Neural cell (in vitro differentiated cells): Measurements from ENCODE around the gene CRHR1. TPM values are rescaled to one million over a fixed set of nuclear protein-coding genes. Genes with fewer than 3 reads are reported as not detected.

Experiments
- H2AFZ ChIP-seq: fragments of 200-600, 300-800 bp; sonication (generic), shearing (Covaris generic); 2 replicates; pipeline ENCODE4 v1.6.0; 2014; ENCODE audit warnings: low read depth, mild to moderate bottlenecking, antibody characterized with exemption, low read length, moderate library complexity
- H3F3A ChIP-seq: fragments of 200-600 bp; shearing (Covaris generic); 2 replicates; pipeline ENCODE4 v1.6.1; 2016; ENCODE audit warnings: mild to moderate bottlenecking, moderate library complexity, mixed read lengths, antibody characterized with exemption, low read length; ENCODE audit not compliant: insufficient read depth, poor library complexity, severe bottlenecking
- H3K27ac ChIP-seq: fragments of 200-600, 300-800 bp; sonication (generic), shearing (Covaris generic); 2 replicates; pipeline ENCODE4 v1.5.1; 2014; ENCODE audit warnings: mild to moderate bottlenecking, low read length, moderate library complexity
- H3K27me3 ChIP-seq: fragments of 300-800, 200-600 bp; sonication (generic), shearing (Covaris generic); 2 replicates; pipeline ENCODE4 v1.6.0; 2014; ENCODE audit warnings: mild to moderate bottlenecking, low read depth, low read length, moderate library complexity; ENCODE audit not compliant: insufficient read depth
- H3K36me3 ChIP-seq: fragments of 300-800, 200-600 bp; sonication (generic), shearing (Covaris generic); 2 replicates; pipeline ENCODE4 v1.5.1; 2014; ENCODE audit warnings: mild to moderate bottlenecking, antibody characterized with exemption, low read length, moderate library complexity; ENCODE audit not compliant: insufficient read depth
- H3K4me2 ChIP-seq: fragments of 300-800, 200-600 bp; sonication (generic), shearing (Covaris generic); 2 replicates; pipeline ENCODE4 v1.6.0; 2014; ENCODE audit warnings: mild to moderate bottlenecking, low read length
- H3K4me3 ChIP-seq: fragments of 300-800, 200-600 bp; sonication (generic), shearing (Covaris generic); 2 replicates; pipeline ENCODE4 v1.5.1; 2014; ENCODE audit warnings: mild to moderate bottlenecking, low read length, moderate library complexity
- H3K79me2 ChIP-seq: fragments of 200-600 bp; shearing (Covaris generic); replicated peaks from 2 replicates; pipeline ENCODE4 v1.6.0; 2014; ENCODE audit warnings: mild to moderate bottlenecking, low read length, moderate library complexity; ENCODE audit not compliant: insufficient read depth
- H3K9ac ChIP-seq: fragments of 300-800, 200-600 bp; sonication (generic), shearing (Covaris generic); 2 replicates; pipeline ENCODE4 v1.6.1; 2016; ENCODE audit warnings: mild to moderate bottlenecking, low read length, mixed read lengths
- H3K9me2 ChIP-seq: fragments of 200-600 bp; shearing (Covaris generic); 2 replicates; pipeline ENCODE4 v1.6.1; 2016; ENCODE audit warnings: mild to moderate bottlenecking, low read length, mixed read lengths; ENCODE audit not compliant: insufficient read depth
- H3K9me3 ChIP-seq: fragments of 200-600, 300-800 bp; sonication (generic), shearing (Covaris generic); 2 replicates; pipeline ENCODE4 v1.6.1; 2016; ENCODE audit warnings: mild to moderate bottlenecking, mixed run types, low read length, moderate library complexity, mixed read lengths
- H4K20me1 ChIP-seq: fragments of 200-600 bp; shearing (Covaris generic); 2 replicates; pipeline ENCODE4 v1.6.1; 2016; ENCODE audit warnings: mild to moderate bottlenecking, mixed run types; ENCODE audit not compliant: insufficient read depth
- EP300 ChIP-seq: fragments of 450-650 bp; conservative IDR thresholded peaks from 2 replicates; pipeline ENCODE4 v1.6.1; 2014; ENCODE audit warnings: antibody characterized with exemption, mild to moderate bottlenecking, moderate library complexity; ENCODE audit not compliant: poor library complexity, severe bottlenecking
- EZH2 ChIP-seq: fragments of 200-600, 300-800 bp; shearing (Covaris generic), sonication (generic); IDR thresholded peaks from 2 replicates; pipeline ENCODE4 v1.6.1; 2014; ENCODE audit warnings: antibody characterized with exemption, low read length, borderline replicate concordance, mild to moderate bottlenecking; ENCODE audit not compliant: insufficient read depth, poor library complexity, severe bottlenecking
- MXI1 ChIP-seq: fragments of 450-650 bp; conservative IDR thresholded peaks from 2 replicates; pipeline ENCODE4 v1.6.1; 2014; ENCODE audit warnings: antibody characterized with exemption, mild to moderate bottlenecking; ENCODE audit not compliant: poor library complexity, severe bottlenecking
- POLR2AphosphoS5 ChIP-seq: IDR thresholded peaks from 2 replicates; pipeline ENCODE4 v1.6.1; 2012
- RAD21 ChIP-seq: fragments of 450-650 bp; conservative IDR thresholded peaks from 2 replicates; pipeline ENCODE4 v1.6.1; 2014; ENCODE audit warnings: antibody characterized with exemption, mild to moderate bottlenecking, moderate library complexity
- SMC3 ChIP-seq: fragments of 450-650 bp; conservative IDR thresholded peaks from 2 replicates; pipeline ENCODE4 v1.6.1; 2014; ENCODE audit warnings: antibody characterized with exemption, mild to moderate bottlenecking, moderate library complexity; ENCODE audit not compliant: poor library complexity
- TAF1 ChIP-seq: IDR thresholded peaks from 2 replicates; pipeline ENCODE4 v1.6.1; 2012; ENCODE audit warnings: low read depth
- polyA plus RNA-seq: library from polyadenylated mRNA; depleted of rRNA; stranded (reverse); fragments of >200 nt; gene quantifications from 2 replicates; pipeline ENCODE4 v1.2.3, GENCODE V29; 2014
- TF ChIP-seq, protein P1 (sequence below): IDR thresholded peaks from 2 replicates; pipeline ENCODE4 v1.6.1; 2012; ENCODE audit warnings: borderline replicate concordance
- TF ChIP-seq, protein P2 (sequence below): fragments of 450-650 bp; IDR thresholded peaks from 2 replicates; pipeline ENCODE4 v1.5.1; 2014; ENCODE audit warnings: antibody characterized with exemption, mild to moderate bottlenecking, moderate library complexity; ENCODE audit not compliant: poor library complexity, severe bottlenecking

CRHR1 gene
- polyA plus RNA-seq, 1 donor from 2014 or later = 4.5 TPM

DNA sequence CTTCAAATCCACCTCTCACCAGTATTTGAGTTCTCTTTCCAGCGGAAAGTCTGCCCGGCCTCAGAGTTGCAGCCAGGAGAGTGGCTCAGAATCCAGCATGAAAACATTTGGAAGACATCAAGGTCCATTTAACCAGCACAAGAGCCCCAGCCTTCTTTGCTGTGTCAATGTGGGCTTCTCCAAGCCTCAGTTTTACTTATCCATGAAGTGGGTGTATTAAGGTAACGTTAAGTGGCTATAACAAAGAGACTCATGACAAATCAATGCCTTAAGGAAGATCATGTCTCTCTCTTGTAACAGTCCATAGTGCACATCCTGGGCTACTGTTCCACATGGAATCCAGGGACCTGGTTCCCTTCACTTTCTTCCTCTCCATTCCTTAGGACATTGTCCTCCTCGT lies 59.6 kb downstream of the CRHR1 start:
- Histone ChIP-seq H3K9me2 (no peaks in the 10 kb centered on the region), H2AFZ (no peak overlapping the region), H3K4me3 (no peak overlapping the region), H3K9ac (no peak overlapping the region), H4K20me1 (no peaks in the 10 kb centered on the region), H3K27ac (no peak overlapping the region), H3K9me3 (no peaks in the 10 kb centered on the region), H3K4me2 (no peak overlapping the region), H3K79me2 (no peaks in the 10 kb centered on the region), H3K36me3 (no peaks in the 10 kb centered on the region), H3K27me3 (no peaks in the 10 kb centered on the region), H3F3A (no peaks in the 10 kb centered on the region)
- TF ChIP-seq SMC3 = no peak
- no peak for TF ChIP-seq POLR2AphosphoS5
- TF ChIP-seq, protein P1, sequence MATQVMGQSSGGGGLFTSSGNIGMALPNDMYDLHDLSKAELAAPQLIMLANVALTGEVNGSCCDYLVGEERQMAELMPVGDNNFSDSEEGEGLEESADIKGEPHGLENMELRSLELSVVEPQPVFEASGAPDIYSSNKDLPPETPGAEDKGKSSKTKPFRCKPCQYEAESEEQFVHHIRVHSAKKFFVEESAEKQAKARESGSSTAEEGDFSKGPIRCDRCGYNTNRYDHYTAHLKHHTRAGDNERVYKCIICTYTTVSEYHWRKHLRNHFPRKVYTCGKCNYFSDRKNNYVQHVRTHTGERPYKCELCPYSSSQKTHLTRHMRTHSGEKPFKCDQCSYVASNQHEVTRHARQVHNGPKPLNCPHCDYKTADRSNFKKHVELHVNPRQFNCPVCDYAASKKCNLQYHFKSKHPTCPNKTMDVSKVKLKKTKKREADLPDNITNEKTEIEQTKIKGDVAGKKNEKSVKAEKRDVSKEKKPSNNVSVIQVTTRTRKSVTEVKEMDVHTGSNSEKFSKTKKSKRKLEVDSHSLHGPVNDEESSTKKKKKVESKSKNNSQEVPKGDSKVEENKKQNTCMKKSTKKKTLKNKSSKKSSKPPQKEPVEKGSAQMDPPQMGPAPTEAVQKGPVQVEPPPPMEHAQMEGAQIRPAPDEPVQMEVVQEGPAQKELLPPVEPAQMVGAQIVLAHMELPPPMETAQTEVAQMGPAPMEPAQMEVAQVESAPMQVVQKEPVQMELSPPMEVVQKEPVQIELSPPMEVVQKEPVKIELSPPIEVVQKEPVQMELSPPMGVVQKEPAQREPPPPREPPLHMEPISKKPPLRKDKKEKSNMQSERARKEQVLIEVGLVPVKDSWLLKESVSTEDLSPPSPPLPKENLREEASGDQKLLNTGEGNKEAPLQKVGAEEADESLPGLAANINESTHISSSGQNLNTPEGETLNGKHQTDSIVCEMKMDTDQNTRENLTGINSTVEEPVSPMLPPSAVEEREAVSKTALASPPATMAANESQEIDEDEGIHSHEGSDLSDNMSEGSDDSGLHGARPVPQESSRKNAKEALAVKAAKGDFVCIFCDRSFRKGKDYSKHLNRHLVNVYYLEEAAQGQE = no peak
- TF ChIP-seq EZH2 = no peak
- TF ChIP-seq EP300 = no peak
- no peak for TF ChIP-seq RAD21
- TF ChIP-seq, protein P2, sequence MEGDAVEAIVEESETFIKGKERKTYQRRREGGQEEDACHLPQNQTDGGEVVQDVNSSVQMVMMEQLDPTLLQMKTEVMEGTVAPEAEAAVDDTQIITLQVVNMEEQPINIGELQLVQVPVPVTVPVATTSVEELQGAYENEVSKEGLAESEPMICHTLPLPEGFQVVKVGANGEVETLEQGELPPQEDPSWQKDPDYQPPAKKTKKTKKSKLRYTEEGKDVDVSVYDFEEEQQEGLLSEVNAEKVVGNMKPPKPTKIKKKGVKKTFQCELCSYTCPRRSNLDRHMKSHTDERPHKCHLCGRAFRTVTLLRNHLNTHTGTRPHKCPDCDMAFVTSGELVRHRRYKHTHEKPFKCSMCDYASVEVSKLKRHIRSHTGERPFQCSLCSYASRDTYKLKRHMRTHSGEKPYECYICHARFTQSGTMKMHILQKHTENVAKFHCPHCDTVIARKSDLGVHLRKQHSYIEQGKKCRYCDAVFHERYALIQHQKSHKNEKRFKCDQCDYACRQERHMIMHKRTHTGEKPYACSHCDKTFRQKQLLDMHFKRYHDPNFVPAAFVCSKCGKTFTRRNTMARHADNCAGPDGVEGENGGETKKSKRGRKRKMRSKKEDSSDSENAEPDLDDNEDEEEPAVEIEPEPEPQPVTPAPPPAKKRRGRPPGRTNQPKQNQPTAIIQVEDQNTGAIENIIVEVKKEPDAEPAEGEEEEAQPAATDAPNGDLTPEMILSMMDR = no peak
- TF ChIP-seq MXI1 = no peak
- no peak for TF ChIP-seq TAF1

DNA sequence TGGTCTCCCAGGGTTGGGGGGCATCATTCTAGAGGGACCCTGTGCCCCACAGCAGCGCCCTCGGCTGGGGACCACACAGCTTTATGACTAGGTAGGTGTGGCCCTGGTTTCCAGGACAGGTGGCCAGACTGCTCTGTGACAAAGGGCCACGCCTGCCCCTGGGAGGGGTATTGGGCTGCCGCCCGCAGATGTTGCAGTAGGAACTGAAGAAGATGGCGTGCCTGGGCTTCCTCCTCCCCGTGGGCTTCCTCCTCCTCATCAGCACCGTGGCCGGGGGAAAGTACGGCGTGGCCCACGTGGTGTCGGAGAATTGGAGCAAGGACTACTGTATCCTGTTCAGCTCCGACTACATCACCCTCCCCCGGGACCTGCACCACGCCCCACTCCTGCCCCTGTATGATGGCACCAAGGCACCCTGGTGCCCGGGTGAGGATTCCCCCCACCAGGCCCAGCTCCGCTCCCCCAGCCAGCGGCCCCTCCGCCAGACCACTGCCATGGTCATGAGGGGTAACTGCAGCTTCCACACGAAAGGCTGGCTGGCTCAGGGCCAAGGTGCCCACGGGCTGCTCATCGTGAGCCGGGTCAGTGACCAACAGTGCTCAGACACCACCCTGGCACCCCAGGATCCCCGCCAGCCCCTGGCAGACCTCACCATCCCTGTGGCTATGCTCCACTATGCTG lies 60.7 kb downstream of the CRHR1 start, which contains the start of gene SPPL2C:
Gene SPPL2C (plus strand): TSS at position 187 of the 681 bp plus-strand sequence. CDS start 26 bp downstream, at position 213.
- H3K27ac ChIP-seq = no peak within 1 kb of the TSS
- no peaks in the 10 kb centered on the region for H3K79me2 ChIP-seq
- H3F3A ChIP-seq = no peaks in the 10 kb centered on the region
- no peak within 1 kb of the TSS for H3K4me2 ChIP-seq
- H3K27me3 ChIP-seq = no peaks in the 10 kb centered on the region
- no peaks in the 10 kb centered on the region for H3K9me2 ChIP-seq
- no peaks in the 10 kb centered on the region for H3K36me3 ChIP-seq
- H4K20me1 ChIP-seq = no peaks in the 10 kb centered on the region
- no peak for TF ChIP-seq RAD21
- no peak for TF ChIP-seq POLR2AphosphoS5
- no peak for TF ChIP-seq EP300
- TF ChIP-seq EZH2 = no peak
- TF ChIP-seq, protein P2 = no peak
- no peak for TF ChIP-seq SMC3
- TF ChIP-seq TAF1 = no peak
- TF ChIP-seq, protein P1 = no peak
- TF ChIP-seq MXI1 = no peak
- no peaks in the 10 kb centered on the region for H3K9me3 ChIP-seq
- H3K9ac ChIP-seq = no peak within 1 kb of the TSS
- no peak within 1 kb of the TSS for H3K4me3 ChIP-seq
- no peak within 1 kb of the TSS for H2AFZ ChIP-seq
